Common myeloid progenitor, CD34-positive (primary cell): ENCODE results near the gene GJA9.

ENCODE experiments used
- CTCF ChIA-PET: fragments of 350-600 bp; sonication (Branson Sonifier 250); formaldehyde crosslinking; loops from one replicate; lab custom pipeline; 2021; ENCODE audit warnings: antibody characterized with exemption; lab: Charles Lee
- POLR2A ChIA-PET: fragments of 350-600 bp; sonication (Branson Sonifier 250); formaldehyde crosslinking; loops from one replicate; lab custom pipeline; 2021; ENCODE audit warnings: antibody characterized with exemption; lab: Charles Lee
- DNase-seq, 3 donors: peaks; one replicate each; pipeline versions ENCODE4 v3.0.0 to v3.0.0-alpha.2; 2013
- H3K27ac ChIP-seq, 2 experiments: 1 replicate in 1 of 2; 2 replicates in 1 of 2; pipeline ENCODE4 v1.7.0; 2013; ENCODE audit warnings: inconsistent platforms in 2 of 2, low read length in 2 of 2, mild to moderate bottlenecking in 2 of 2, low read depth in 1 of 2, moderate library complexity in 1 of 2; ENCODE audit not compliant: severe bottlenecking in 2 of 2, insufficient read depth in 1 of 2, poor library complexity in 1 of 2
- H3K27me3 ChIP-seq, 5 experiments: replicated peaks in 2 of 5; 1 replicate in 3 of 5; 2 replicates in 2 of 5; pipeline versions ENCODE4 v1.6.1 to v1.7.0; 2013; ENCODE audit warnings: low read length in 4 of 5, mild to moderate bottlenecking in 2 of 5, moderate library complexity in 2 of 5, inconsistent platforms in 1 of 5; ENCODE audit not compliant: insufficient read depth in 5 of 5, control insufficient read depth in 4 of 5
- H3K36me3 ChIP-seq, 4 experiments: 1 replicate in 2 of 4; 2 replicates in 2 of 4; pipeline versions ENCODE4 v1.6.1 to v1.7.0; 2013; ENCODE audit warnings: low read length in 3 of 4, control low read depth in 1 of 4, mild to moderate bottlenecking in 1 of 4; ENCODE audit not compliant: control insufficient read depth in 4 of 4, insufficient read depth in 4 of 4
- H3K4me1 ChIP-seq, 4 experiments: 1 replicate in 3 of 4; 2 replicates in 1 of 4; pipeline versions ENCODE4 v1.6.1 to v1.7.1; 2013; ENCODE audit warnings: low read length in 3 of 4, mild to moderate bottlenecking in 3 of 4, control low read depth in 1 of 4, inconsistent platforms in 1 of 4, moderate library complexity in 1 of 4; ENCODE audit not compliant: control insufficient read depth in 4 of 4, insufficient read depth in 4 of 4; ENCODE audit errors: control extremely low read depth in 1 of 4
- H3K4me3 ChIP-seq, 7 experiments: 1 replicate in 4 of 7; 2 replicates in 3 of 7; pipeline versions ENCODE4 v1.5.1 to v1.7.0; 2013; ENCODE audit warnings: mild to moderate bottlenecking in 7 of 7, low read length in 6 of 7, moderate library complexity in 6 of 7, inconsistent platforms in 2 of 7, low read depth in 2 of 7, control low read depth in 1 of 7; ENCODE audit not compliant: insufficient read depth in 4 of 7, control insufficient read depth in 1 of 7; ENCODE audit errors: extremely low read depth in 1 of 7
- H3K9me3 ChIP-seq, 5 experiments: 1 replicate in 4 of 5; 2 replicates in 1 of 5; pipeline versions ENCODE4 v1.6.1 to v1.7.1; 2013; ENCODE audit warnings: low read length in 4 of 5, mild to moderate bottlenecking in 2 of 5, inconsistent platforms in 1 of 5, low read depth in 1 of 5, moderate library complexity in 1 of 5; ENCODE audit not compliant: control insufficient read depth in 4 of 5, insufficient read depth in 2 of 5; ENCODE audit errors: control extremely low read depth in 1 of 5
- WGBS: methylation state at CpG from one replicate; pipeline ENCODE4 v1.1.5; 2013; ENCODE audit not compliant: insufficient coverage; 5-methylcytosine and 5-hydroxymethylcytosine counted together

GJA9 gene

DNA sequence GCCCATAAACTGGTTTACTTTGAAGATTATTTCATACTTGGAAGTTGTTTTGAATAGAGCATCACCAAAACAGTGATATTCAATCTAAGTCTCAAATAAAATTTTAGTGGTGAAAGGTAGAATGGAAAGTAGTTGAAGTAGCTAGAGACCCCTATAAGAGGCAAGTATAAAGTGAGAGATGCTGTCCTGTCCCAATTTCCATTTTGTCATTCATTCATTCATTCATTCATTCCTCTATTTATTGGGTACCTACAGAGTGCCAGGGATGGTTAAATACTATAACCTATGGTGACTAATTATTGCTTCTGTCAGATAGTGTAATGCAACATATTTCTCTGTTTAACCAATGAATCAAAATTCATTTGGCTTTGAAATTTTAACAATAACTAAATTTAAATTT lies 54.5 kb downstream of the GJA9 start:
- DNase-seq: no peak
- no peaks in the 10 kb centered on the region for H3K36me3 ChIP-seq
- H3K4me3 ChIP-seq: no peak overlapping the region
- CTCF ChIA-PET: interaction anchor here (0.8 to 1.2 kb wide), 2 partner anchors 8 to 265 kb away, joined by 3 read pairs; no protein-coding TSS in a partner anchor
- H3K27ac ChIP-seq: no peak overlapping the region
- H3K27me3 ChIP-seq: peaks cover 0 to 17% (median 0%) of the 10 kb centered on the region in 5 experiments
- POLR2A ChIA-PET: no interaction called here
- H3K9me3 ChIP-seq: no peaks in the 10 kb centered on the region
- H3K4me1 ChIP-seq: no peaks in the 10 kb centered on the region

DNA sequence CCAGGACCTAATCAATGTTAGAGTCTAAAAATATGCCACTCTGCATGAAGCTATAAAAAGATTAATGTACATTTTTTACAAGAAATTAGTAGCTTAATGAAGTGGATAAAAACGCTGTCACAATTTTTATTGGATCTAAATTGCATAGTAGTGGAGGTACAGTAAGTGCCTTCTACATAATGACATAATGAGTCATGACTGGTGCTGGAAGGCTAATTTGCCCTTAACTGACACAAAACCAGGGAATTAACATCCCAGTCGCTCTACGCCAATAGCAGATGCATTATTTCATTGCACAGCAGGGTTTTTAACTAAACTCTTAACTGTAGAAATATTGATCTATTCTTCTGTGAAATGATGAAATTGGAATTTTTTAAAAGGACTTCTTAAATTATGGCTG lies 55.1 kb downstream of the GJA9 start:
- Histone ChIP-seq H3K9me3 (no peaks in the 10 kb centered on the region), H3K27me3 (peaks cover 0 to 19% (median 4%) of the 10 kb centered on the region in 5 experiments), H3K36me3 (no peaks in the 10 kb centered on the region), H3K27ac (no peak overlapping the region), H3K4me3 (no peak overlapping the region), H3K4me1 (no peaks in the 10 kb centered on the region)
- 100% methylated on average over 3 of the region's 3 CpGs for WGBS
- no peak for DNase-seq
- POLR2A ChIA-PET: no interaction called here
- CTCF ChIA-PET: no interaction called here
